GM21515 (cell line): ENCODE measurements around the gene ARHGAP8.

ENCODE experiments used
- ATAC-seq: cut with Tn5 transposase; IDR thresholded peaks from one replicate; pipeline ENCODE4 v1.9.1; 2021; ENCODE audit not compliant: unreplicated experiment

The ARHGAP8 gene

GRCh38 chr22:44752285-44753188 lies at the start of gene ARHGAP8:
ARHGAP8 (plus strand) TSS chr22:44752575; CDS start chr22:44786528, 33,953 bp downstream.
- ATAC-seq: no peak

- no peak for ATAC-seq
Observed at GRCh38 chr22:44703255-44703870, 49.0 kb upstream of the ARHGAP8 start.

- ATAC-seq: no peak
Observed at GRCh38 chr22:44704159-44705021, 48.0 kb upstream of the ARHGAP8 start.

- no peak for ATAC-seq
Observed at GRCh38 chr22:44705022-44705297, 47.4 kb upstream of the ARHGAP8 start.

- no peak for ATAC-seq
Observed at GRCh38 chr22:44706488-44706887, 45.9 kb upstream of the ARHGAP8 start.

GRCh38 chr22:44707178-44707577 lies 45.2 kb upstream of the ARHGAP8 start:
- no peak for ATAC-seq

- ATAC-seq: no peak
Observed at GRCh38 chr22:44707752-44708151, 44.6 kb upstream of the ARHGAP8 start.

- no peak for ATAC-seq
Observed at GRCh38 chr22:44709881-44710392, 42.4 kb upstream of the ARHGAP8 start.

- ATAC-seq: no peak
Observed at GRCh38 chr22:44710474-44711240, 41.7 kb upstream of the ARHGAP8 start.

- no peak for ATAC-seq
Observed at GRCh38 chr22:44711241-44711560, 41.2 kb upstream of the ARHGAP8 start.

GRCh38 chr22:44711690-44712555 lies 40.5 kb upstream of the ARHGAP8 start:
- ATAC-seq: no peak

GRCh38 chr22:44712962-44713361 lies 39.4 kb upstream of the ARHGAP8 start:
- ATAC-seq: no peak

- ATAC-seq: no peak
Observed at GRCh38 chr22:44714703-44715350, 37.5 kb upstream of the ARHGAP8 start.

- ATAC-seq: no peak
Observed at GRCh38 chr22:44718418-44718817, 34.0 kb upstream of the ARHGAP8 start.

- ATAC-seq: no peak
Observed at GRCh38 chr22:44719586-44720368, 32.6 kb upstream of the ARHGAP8 start.

- no peak for ATAC-seq
Observed at GRCh38 chr22:44721213-44721612, 31.2 kb upstream of the ARHGAP8 start.

GRCh38 chr22:44722611-44723010 lies 29.8 kb upstream of the ARHGAP8 start:
- ATAC-seq: no peak

GRCh38 chr22:44723801-44724200 lies 28.6 kb upstream of the ARHGAP8 start:
- no peak for ATAC-seq

GRCh38 chr22:44724416-44724815 lies 28.0 kb upstream of the ARHGAP8 start:
- no peak for ATAC-seq
